GM18867 (cell line): ENCODE results near the gene GALNT2.
A peak's percentile ranks its signal among the peaks of the same experiment; 100 is the strongest.

Experiments used
- ATAC-seq: cut with Tn5 transposase; IDR thresholded peaks from one replicate; pipeline ENCODE4 v1.9.1; 2021; ENCODE audit warnings: mild to moderate bottlenecking, moderate library complexity; ENCODE audit not compliant: unreplicated experiment

Gene GALNT2

GRCh38 chr1:230156536-230156935 is 89.5 kb downstream of the GALNT2 start:
- no peak for ATAC-seq

GRCh38 chr1:230157420-230158390 is 90.7 kb downstream of the GALNT2 start:
- ATAC-seq: no peak

GRCh38 chr1:230158415-230159291 is 91.6 kb downstream of the GALNT2 start:
- no peak for ATAC-seq

- no peak for ATAC-seq
Observed at GRCh38 chr1:230159580-230159979, 92.5 kb downstream of the GALNT2 start.

- ATAC-seq: no peak
Observed at GRCh38 chr1:230160957-230161771, 94.1 kb downstream of the GALNT2 start.

- no peak for ATAC-seq
Observed at GRCh38 chr1:230163205-230163604, 96.2 kb downstream of the GALNT2 start.

GRCh38 chr1:230163719-230164118 is 96.7 kb downstream of the GALNT2 start:
- no peak for ATAC-seq

- ATAC-seq: no peak
Observed at GRCh38 chr1:230165536-230165935, 98.5 kb downstream of the GALNT2 start.

- ATAC-seq: no peak
Observed at GRCh38 chr1:230166366-230167132, 99.5 kb downstream of the GALNT2 start.

GRCh38 chr1:230167419-230167852 is 100.4 kb downstream of the GALNT2 start:
- peak; percentile 46 for ATAC-seq

GRCh38 chr1:230169454-230170152 is 102.6 kb downstream of the GALNT2 start:
- no peak for ATAC-seq

GRCh38 chr1:230170153-230170547 is 103.1 kb downstream of the GALNT2 start:
- no peak for ATAC-seq

- ATAC-seq: no peak
Observed at GRCh38 chr1:230170622-230171021, 103.6 kb downstream of the GALNT2 start.

- no peak for ATAC-seq
Observed at GRCh38 chr1:230171356-230172015, 104.4 kb downstream of the GALNT2 start.

GRCh38 chr1:230172016-230172537 is 105.0 kb downstream of the GALNT2 start:
- ATAC-seq: no peak

- ATAC-seq: no peak
Observed at GRCh38 chr1:230173187-230173975, 106.3 kb downstream of the GALNT2 start.

GRCh38 chr1:230174041-230174440 is 107.0 kb downstream of the GALNT2 start:
- no peak for ATAC-seq
